ENCODE results near the gene MAD2L1BP.
"Not testable (repeated sequence)": the region's sequence is repeated elsewhere in the genome, so short reads cannot be mapped to it uniquely, and the experiment has no call there.

The MAD2L1BP gene

DNA sequence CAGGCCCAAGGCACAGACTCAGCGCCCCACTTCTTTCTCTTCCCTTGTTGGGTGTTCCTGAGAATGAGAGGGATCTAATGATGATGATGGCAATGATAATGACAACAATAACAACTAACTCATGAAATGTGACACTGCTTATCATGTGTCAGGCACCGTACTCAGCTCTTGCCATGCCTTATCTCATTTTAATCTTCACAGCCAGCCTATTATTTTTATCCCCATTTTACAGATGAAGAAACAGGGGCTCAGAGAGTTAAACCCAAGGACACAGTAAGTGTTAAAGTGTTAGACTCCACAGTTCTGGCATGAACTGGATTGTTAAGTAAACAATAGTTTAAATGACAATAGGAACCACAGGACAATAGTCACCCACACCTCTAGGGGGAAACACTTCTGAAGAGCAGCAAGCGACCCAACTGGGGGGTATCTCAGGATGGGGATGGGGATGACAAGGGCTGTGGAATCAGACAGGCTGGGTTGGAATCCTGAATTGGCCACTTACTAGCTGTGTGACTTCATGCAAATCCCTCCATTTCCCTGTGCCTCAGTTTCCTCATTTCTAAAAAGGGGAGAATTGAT lies 21.7 kb downstream of the MAD2L1BP start:
- no peak overlapping the region for H3K4me3 Mint-ChIP-seq
- no peaks in the 10 kb centered on the region for H3K27me3 Mint-ChIP-seq
- no peak for ATAC-seq (replicated peaks; ENCODE audit: extremely low read depth, poor library complexity, severe bottlenecking)
- no peaks in the 10 kb centered on the region for H3K36me3 Mint-ChIP-seq (ENCODE audit: insufficient read depth)
- no peak for DNase-seq (ENCODE audit: low spot score in 2 of 2)
- H3K9me3 Mint-ChIP-seq, result no peaks in the 10 kb centered on the region
- no peak overlapping the region for H3K27ac Mint-ChIP-seq (ENCODE audit: low read depth)
- no peaks in the 10 kb centered on the region for H3K4me1 Mint-ChIP-seq

DNA sequence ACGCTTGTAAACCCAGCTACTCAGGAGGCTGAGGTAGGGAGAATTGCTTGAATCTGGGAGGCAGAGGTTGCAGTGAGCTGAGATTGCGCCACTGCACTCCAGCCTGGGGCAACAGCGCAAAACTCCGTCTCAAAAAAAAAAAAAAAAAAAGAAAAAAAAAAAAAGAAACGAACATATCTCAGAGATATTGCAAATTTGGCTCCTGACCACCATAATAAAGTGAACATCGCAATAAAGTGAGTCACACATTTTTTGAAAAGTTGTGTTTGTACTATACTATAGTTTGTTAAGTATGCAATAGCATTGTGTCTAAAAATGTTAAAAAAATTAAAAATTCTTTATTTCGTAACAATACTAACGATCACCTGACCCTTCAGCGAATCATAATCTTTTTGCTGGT lies 22.5 kb downstream of the MAD2L1BP start:
- ATAC-seq (replicated peaks; ENCODE audit: extremely low read depth, poor library complexity, severe bottlenecking) (no peak), DNase-seq (ENCODE audit: low spot score in 2 of 2) (no peak)
- no peaks in the 10 kb centered on the region for H3K9me3 Mint-ChIP-seq
- no peaks in the 10 kb centered on the region for H3K27me3 Mint-ChIP-seq
- H3K4me1 Mint-ChIP-seq, result no peaks in the 10 kb centered on the region
- H3K27ac Mint-ChIP-seq (ENCODE audit: low read depth), result no peak overlapping the region
- H3K4me3 Mint-ChIP-seq, result no peak overlapping the region
- H3K36me3 Mint-ChIP-seq (ENCODE audit: insufficient read depth), result no peaks in the 10 kb centered on the region

DNA sequence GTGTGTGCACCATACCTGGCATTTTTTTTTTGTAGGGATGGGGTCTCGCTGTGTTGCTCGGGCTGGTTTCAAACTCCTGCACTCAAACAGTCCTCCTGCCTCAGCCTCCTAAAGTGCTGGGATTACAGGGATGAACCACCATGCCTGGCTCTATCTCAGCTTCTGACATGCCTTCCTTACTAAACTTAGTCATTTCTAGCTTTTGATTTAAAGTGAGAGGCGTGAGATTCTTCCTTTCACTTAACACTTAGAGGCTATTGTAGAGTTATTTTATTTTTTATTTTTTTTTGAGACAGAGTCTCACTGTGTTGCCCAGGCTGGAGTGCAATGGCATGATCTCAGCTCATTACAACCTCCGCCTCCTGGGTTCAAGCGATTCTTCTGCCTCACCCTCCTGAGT lies 27.3 kb downstream of the MAD2L1BP start:
- not testable (repeated sequence) for H3K4me3 Mint-ChIP-seq; H3K27ac Mint-ChIP-seq (ENCODE audit: low read depth); ATAC-seq (replicated peaks; ENCODE audit: extremely low read depth, poor library complexity, severe bottlenecking); DNase-seq (ENCODE audit: low spot score in 2 of 2); H3K36me3 Mint-ChIP-seq (ENCODE audit: insufficient read depth); H3K27me3 Mint-ChIP-seq; H3K9me3 Mint-ChIP-seq
- H3K4me1 Mint-ChIP-seq, result peaks cover 10% of the 10 kb centered on the region

DNA sequence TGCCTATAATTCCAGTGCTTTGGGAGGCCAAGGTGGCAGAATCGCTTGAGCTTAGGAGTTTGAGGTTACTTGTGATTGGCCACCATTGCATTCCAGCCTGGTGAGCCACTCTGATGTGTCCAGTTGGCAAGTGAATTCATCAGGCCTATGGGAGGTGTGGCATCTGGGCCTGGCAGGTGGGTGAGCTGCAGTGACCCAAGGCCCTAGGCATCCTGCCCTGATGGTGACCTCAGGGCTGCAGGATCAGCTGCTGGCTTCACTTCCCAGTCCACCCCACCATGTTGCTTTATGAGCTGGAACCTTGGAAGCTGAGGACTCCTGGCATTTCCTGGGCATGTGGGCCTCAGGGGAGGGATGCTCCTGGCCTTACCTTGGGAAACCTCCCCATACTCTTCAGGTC lies 29.7 kb downstream of the MAD2L1BP start:
- DNase-seq (ENCODE audit: low spot score in 2 of 2) (no peak), ATAC-seq (replicated peaks; ENCODE audit: extremely low read depth, poor library complexity, severe bottlenecking) (no peak)
- H3K27me3 Mint-ChIP-seq, result no peaks in the 10 kb centered on the region
- H3K27ac Mint-ChIP-seq (ENCODE audit: low read depth), result no peak overlapping the region
- peaks cover 14% of the 10 kb centered on the region for H3K4me1 Mint-ChIP-seq
- H3K4me3 Mint-ChIP-seq, result no peak overlapping the region
- H3K36me3 Mint-ChIP-seq (ENCODE audit: insufficient read depth), result peaks cover 9% of the 10 kb centered on the region
- no peaks in the 10 kb centered on the region for H3K9me3 Mint-ChIP-seq

DNA sequence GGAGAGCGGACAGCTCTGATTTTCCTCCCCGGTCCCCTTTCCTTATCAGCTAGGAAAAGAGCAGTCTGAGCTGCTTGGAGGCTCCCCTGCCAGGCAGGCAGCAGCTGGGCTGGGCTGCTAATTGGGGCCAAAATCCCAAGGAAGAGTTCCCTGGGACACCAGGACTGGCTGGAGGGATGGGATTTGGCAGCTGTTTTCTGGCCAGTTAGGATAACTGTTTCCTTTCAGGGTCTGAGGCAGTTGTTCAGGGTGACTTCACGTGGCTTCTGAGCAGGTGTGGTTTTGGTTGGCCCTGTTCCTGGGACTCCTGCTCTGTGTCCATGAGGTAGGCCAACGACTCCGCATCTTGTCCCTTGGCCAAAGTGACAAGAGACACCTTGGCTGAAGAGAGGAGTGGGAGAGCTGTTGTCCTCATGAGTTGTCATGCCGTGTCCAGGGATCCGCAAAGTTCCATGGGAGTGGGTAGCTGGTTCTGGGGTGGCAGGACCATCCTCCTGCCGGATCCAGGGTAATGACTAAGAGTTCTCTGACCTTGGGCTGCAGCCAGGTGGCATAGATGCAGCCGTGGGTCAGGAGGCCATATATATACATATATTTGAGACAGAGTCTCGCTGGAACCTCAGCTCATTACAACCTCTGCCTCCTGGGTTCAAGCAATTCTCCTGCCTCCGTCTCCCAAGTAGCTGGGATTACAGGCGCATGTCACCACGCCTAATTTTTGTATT lies 30.7 kb downstream of the MAD2L1BP start:
- Mint-ChIP-seq H3K4me3 (no peak overlapping the region), H3K9me3 (no peaks in the 10 kb centered on the region), H3K36me3 (ENCODE audit: insufficient read depth) (peaks cover 14% of the 10 kb centered on the region), H3K27ac (ENCODE audit: low read depth) (no peak overlapping the region), H3K27me3 (no peaks in the 10 kb centered on the region), H3K4me1 (peaks cover 14% of the 10 kb centered on the region)
- DNase-seq (ENCODE audit: low spot score in 2 of 2) (no peak), ATAC-seq (replicated peaks; ENCODE audit: extremely low read depth, poor library complexity, severe bottlenecking) (no peak)

DNA sequence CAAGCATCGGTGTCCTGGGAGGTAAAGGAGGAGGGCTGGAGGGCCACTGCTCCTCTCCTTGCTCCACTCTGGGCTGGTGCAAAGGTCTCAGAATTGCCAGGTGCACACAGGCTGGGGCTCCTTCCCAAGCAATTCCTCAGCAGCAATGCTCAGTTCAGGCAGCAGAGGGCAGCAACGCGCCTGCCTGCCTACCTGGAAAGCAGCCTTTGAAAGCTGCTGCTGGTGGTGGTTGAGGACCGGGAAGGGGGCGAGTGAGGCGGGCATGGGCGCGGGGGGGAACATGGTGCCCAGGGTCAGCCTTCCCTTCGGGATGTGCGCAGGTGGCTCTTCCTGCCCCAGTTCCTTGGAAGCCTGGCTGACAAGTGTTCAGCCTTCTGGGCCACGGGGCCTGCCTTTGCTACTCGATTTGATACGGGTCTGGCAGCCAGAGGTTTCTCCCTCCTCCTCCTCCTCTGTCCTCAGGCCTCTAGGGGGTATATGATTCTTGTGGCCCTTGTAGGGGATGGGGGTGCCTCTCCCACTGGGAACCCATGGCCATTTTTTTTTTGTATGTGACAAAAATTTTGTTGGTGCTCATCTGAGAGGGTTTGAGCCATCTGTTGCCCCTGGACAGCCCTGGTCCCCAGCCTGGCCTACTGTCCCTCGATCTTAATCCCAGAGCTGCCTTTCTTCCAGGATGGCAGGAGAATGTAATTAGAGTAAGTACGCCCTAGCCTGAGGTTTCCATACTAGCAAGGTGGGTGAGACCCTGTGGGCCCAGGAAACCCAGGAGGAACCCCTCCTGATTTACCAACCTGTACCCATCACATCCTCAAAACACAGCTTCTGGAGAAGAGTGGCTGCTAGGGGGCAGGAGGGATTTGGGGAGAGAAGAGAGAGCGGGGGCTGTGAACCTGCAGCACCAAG lies 31.9 kb downstream of the MAD2L1BP start:
- no peak for ATAC-seq (replicated peaks; ENCODE audit: extremely low read depth, poor library complexity, severe bottlenecking)
- H3K4me3 Mint-ChIP-seq, result peak overlapping the region; percentile 55
- H3K27ac Mint-ChIP-seq (ENCODE audit: low read depth), result peak overlapping the region; percentile 82
- peak; percentile 63 to 84 for DNase-seq (ENCODE audit: low spot score in 2 of 2)
- peaks cover 14% of the 10 kb centered on the region for H3K4me1 Mint-ChIP-seq
- no peaks in the 10 kb centered on the region for H3K9me3 Mint-ChIP-seq
- no peaks in the 10 kb centered on the region for H3K27me3 Mint-ChIP-seq
- H3K36me3 Mint-ChIP-seq (ENCODE audit: insufficient read depth), result peaks cover 18% of the 10 kb centered on the region

DNA sequence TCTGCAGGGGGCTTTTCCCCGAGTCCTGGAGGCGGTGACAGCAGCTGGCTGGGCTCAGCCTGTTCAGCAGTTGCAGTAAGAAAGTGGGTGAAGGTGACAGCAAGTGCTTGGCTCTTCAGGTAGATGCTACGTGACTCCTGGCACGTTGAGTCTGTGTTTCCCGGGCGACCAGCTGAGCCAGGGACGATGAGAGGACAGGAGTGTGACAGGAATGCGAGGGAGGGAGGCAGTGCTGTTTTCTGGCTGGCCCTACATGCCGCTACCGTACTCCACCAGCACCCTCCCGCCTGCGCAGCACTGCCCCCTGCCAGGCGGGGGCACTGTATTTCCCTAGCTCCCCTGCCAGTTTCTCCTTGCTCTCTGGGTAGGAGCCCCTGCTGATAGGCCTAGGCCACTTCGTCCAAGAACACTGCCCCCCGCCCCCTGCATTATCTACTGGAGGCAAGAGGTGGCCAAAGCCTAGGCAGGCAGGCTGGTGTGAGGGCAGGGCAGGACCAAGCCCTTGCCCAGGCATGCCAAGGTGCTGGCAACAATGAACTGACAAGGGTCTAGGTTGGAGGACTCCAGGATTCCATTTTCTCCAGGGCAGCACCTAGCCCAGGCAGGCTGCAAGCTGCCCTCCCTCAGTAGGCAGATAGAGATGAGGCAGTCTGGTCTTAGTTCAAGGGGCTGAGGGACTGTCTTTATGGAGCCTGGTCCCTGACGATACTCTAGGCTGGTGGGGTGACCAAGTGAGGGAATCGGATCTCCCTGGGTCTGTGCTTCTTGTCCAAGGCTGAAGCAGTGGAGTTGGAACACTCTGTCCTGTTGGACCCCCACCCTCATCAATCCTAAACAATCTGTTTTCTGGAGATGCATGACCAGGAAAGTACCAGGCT lies 32.8 kb downstream of the MAD2L1BP start:
- peaks cover 14% of the 10 kb centered on the region for H3K4me1 Mint-ChIP-seq
- H3K36me3 Mint-ChIP-seq (ENCODE audit: insufficient read depth), result peaks cover 25% of the 10 kb centered on the region
- peak overlapping the region; percentile 82 for H3K27ac Mint-ChIP-seq (ENCODE audit: low read depth)
- no peaks in the 10 kb centered on the region for H3K27me3 Mint-ChIP-seq
- no peaks in the 10 kb centered on the region for H3K9me3 Mint-ChIP-seq
- DNase-seq (ENCODE audit: low spot score in 2 of 2), result no peak
- H3K4me3 Mint-ChIP-seq, result peak overlapping the region; percentile 7
- ATAC-seq (replicated peaks; ENCODE audit: extremely low read depth, poor library complexity, severe bottlenecking), result peak; percentile 53

DNA sequence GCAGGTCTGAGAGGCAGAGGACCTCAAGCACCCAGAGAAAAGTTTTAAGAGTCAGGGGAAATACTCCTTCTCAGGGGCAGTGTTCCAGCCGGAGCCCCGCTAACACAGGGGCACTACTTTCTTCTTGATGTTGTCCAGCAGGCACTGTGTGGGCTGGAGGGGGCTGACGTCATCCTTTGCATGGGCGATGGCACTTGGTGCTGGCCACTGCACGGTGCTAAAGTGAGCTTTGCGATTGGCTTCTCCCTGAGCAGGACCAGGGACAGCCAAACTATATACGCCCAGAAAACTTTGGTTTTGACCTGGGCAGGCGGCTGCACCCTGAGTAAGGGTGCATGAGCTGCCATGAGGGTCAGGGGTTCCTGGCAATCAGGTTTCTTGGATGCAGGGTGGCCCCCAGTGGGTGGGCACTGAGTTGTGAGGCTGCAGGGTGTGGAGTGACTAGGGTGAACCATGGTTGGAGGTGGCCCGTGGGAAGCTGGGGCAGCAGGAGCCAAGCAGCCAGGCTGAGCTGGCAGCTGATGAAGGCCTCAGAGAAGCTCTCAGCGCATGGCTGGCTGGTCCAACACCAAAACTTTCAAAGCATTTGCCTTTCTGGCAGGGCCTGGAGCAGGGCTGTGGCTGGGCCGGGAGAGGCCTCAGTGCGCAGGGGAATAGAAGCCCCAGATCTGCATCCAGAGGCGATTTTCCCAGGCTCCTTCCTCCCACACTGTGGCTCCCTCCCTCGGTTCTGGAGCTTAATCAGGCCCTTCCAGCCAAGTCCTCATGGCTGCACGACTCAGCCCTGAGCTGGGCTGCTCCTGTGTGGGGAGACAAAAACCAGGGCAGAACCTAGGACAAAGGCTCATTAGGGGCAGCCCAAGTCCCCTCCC lies 33.6 kb downstream of the MAD2L1BP start:
- Mint-ChIP-seq H3K36me3 (ENCODE audit: insufficient read depth) (peaks cover 28% of the 10 kb centered on the region), H3K4me1 (peaks cover 14% of the 10 kb centered on the region)

DNA sequence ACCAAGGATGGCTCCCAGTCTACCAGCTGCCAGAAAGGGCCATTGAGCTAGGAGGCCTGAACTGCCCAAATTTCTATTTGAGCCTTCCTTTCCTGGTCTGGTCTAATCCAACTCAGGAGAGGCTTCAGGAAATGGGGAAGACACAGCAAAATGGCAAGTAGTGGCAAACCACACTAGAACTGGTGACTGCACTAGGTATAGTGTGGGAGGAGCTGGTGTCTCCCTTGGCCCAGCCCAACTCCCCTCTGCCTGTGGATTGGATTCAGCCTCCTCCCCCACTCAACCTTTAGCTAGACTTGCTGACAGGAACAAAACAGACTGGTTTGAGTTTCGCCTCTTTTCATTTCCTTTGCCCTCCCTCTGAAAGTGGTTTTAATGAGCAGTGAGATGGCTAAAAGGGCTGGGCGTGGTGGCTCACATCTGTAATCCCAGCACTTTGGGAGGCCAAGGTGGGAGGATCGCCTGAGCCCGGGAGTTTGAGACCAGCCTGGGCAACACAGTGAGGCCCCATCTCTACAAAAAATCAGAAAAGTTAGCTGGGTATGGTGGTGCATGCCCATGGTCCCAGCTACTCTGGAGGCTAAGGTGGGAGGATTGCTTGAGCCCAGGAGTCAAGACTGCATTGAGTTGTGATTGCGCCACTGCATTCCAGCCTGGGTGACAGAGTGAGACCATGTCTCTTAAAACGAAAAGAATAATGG lies 34.4 kb downstream of the MAD2L1BP start:
- Mint-ChIP-seq H3K27ac (ENCODE audit: low read depth) (peak overlapping the region; percentile 32), H3K4me3 (no peak overlapping the region), H3K9me3 (no peaks in the 10 kb centered on the region), H3K4me1 (peaks cover 14% of the 10 kb centered on the region), H3K27me3 (no peaks in the 10 kb centered on the region), H3K36me3 (ENCODE audit: insufficient read depth) (peaks cover 28% of the 10 kb centered on the region)
- DNase-seq (ENCODE audit: low spot score in 2 of 2) (no peak), ATAC-seq (replicated peaks; ENCODE audit: extremely low read depth, poor library complexity, severe bottlenecking) (no peak)

More for the DNA sequence above, 33.6 kb downstream of the MAD2L1BP start:
- no peak for ATAC-seq (replicated peaks; ENCODE audit: extremely low read depth, poor library complexity, severe bottlenecking)
- Mint-ChIP-seq H3K4me3 (no peak overlapping the region), H3K9me3 (no peaks in the 10 kb centered on the region), H3K27ac (ENCODE audit: low read depth) (no peak overlapping the region), H3K27me3 (no peaks in the 10 kb centered on the region)
- no peak for DNase-seq (ENCODE audit: low spot score in 2 of 2)

DNA sequence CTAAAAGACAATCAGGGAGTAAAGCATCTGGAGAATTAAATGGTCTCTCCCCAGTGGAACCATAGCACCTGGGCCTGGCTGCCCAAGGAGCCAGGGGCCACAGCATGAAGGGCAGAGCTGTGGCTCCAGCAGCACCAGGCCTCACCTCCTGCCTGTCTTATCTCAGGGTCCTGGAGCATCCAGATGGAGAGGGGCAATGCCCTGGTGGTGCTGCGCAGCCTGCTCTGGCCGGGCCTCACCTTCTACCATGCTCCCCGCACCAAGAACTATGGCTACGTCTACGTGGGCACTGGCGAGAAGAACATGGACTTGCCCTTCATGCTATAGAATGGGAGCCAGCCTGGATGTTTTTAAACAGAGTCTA lies 35.0 kb downstream of the MAD2L1BP start:
- H3K36me3 Mint-ChIP-seq (ENCODE audit: insufficient read depth), result peaks cover 28% of the 10 kb centered on the region
- DNase-seq (ENCODE audit: low spot score in 2 of 2), result no peak
- no peaks in the 10 kb centered on the region for H3K9me3 Mint-ChIP-seq
- peaks cover 14% of the 10 kb centered on the region for H3K4me1 Mint-ChIP-seq
- H3K27me3 Mint-ChIP-seq, result no peaks in the 10 kb centered on the region
- no peak overlapping the region for H3K4me3 Mint-ChIP-seq
- ATAC-seq (replicated peaks; ENCODE audit: extremely low read depth, poor library complexity, severe bottlenecking), result no peak
- peak overlapping the region; percentile 32 for H3K27ac Mint-ChIP-seq (ENCODE audit: low read depth)

Measured in central memory CD8-positive, alpha-beta T cell (primary cell).